OCI-LY1 (cell line): ENCODE data around the gene FKRP.

ENCODE experiments used
- H2AFZ ChIP-seq: fragments of 200-600 bp; sonication (generic), shearing (Covaris generic); 2 replicates; pipeline ENCODE4 v1.6.0; 2014; ENCODE audit warnings: antibody characterized with exemption, mild to moderate bottlenecking, low read length
- H3F3A ChIP-seq: fragments of 200-600 bp; sonication (generic), shearing (Covaris generic); 2 replicates; pipeline ENCODE4 v1.6.0; 2014; ENCODE audit warnings: mild to moderate bottlenecking, antibody characterized with exemption, low read length, moderate library complexity; ENCODE audit not compliant: insufficient read depth
- H3K27ac ChIP-seq: fragments of 200-600 bp; sonication (generic); 2 replicates; pipeline ENCODE4 v1.5.1; 2014; ENCODE audit warnings: low read length, mixed run types, mild to moderate bottlenecking, low read depth; ENCODE audit not compliant: poor library complexity, severe bottlenecking
- H3K27me3 ChIP-seq: fragments of 200-600 bp; sonication (generic); 2 replicates; pipeline ENCODE4 v1.6.0; 2014; ENCODE audit warnings: antibody characterized with exemption, mild to moderate bottlenecking, low read length, moderate library complexity; ENCODE audit not compliant: insufficient read depth
- H3K36me3 ChIP-seq: fragments of 200-600 bp; sonication (generic); 2 replicates; pipeline ENCODE4 v1.6.1; 2014; ENCODE audit warnings: mild to moderate bottlenecking, antibody characterized with exemption, low read length, moderate library complexity, mixed read lengths; ENCODE audit not compliant: insufficient read depth
- H3K4me1 ChIP-seq: fragments of 200-600 bp; sonication (generic); 2 replicates; pipeline ENCODE4 v1.5.1; 2014; ENCODE audit warnings: mild to moderate bottlenecking, low read length, moderate library complexity; ENCODE audit not compliant: insufficient read depth, severe bottlenecking
- H3K4me2 ChIP-seq: fragments of 200-600 bp; sonication (generic), shearing (Covaris generic); 2 replicates; pipeline ENCODE4 v1.6.1; 2014; ENCODE audit warnings: low read length
- H3K4me3 ChIP-seq: fragments of 200-600 bp; sonication (generic); 2 replicates; pipeline ENCODE4 v1.5.1; 2014; ENCODE audit warnings: low read length, low read depth, mild to moderate bottlenecking, mixed read lengths; ENCODE audit not compliant: poor library complexity, severe bottlenecking
- H3K79me2 ChIP-seq: fragments of 200-600 bp; shearing (Covaris generic); 2 replicates; pipeline ENCODE4 v1.6.1; 2016; ENCODE audit warnings: mixed run types, low read length, mixed read lengths; ENCODE audit not compliant: insufficient read depth
- H3K9ac ChIP-seq: fragments of 200-600 bp; sonication (generic), shearing (Covaris generic); 2 replicates; pipeline ENCODE4 v1.6.1; 2014; ENCODE audit warnings: mild to moderate bottlenecking, low read length, mixed read lengths
- H3K9me2 ChIP-seq: fragments of 200-600 bp; sonication (generic), shearing (Covaris generic); 2 replicates; pipeline ENCODE4 v1.6.1; 2014; ENCODE audit warnings: low read depth, mild to moderate bottlenecking, low read length, mixed read lengths
- H3K9me3 ChIP-seq: fragments of 200-600 bp; shearing (Covaris generic); 2 replicates; pipeline ENCODE4 v1.6.1; 2014; ENCODE audit warnings: low read length, mixed read lengths
- H4K20me1 ChIP-seq: fragments of 200-600 bp; sonication (generic), shearing (Covaris generic); 2 replicates; pipeline ENCODE4 v1.6.0; 2016; ENCODE audit warnings: mild to moderate bottlenecking, low read length; ENCODE audit not compliant: insufficient read depth
- EZH2 ChIP-seq: fragments of 200-600 bp; sonication (generic), shearing (Covaris generic); IDR thresholded peaks from 2 replicates; pipeline ENCODE4 v1.8.0; 2017; ENCODE audit warnings: borderline replicate concordance, mixed run types, mild to moderate bottlenecking, antibody characterized with exemption, low read length, moderate library complexity, mixed read lengths
- TF ChIP-seq, protein P1 (sequence below): fragments of 200-600 bp; sonication (generic), shearing (Covaris generic); IDR thresholded peaks from 2 replicates; pipeline ENCODE4 v1.5.1; 2017; ENCODE audit warnings: mild to moderate bottlenecking, antibody characterized with exemption, low read length, moderate library complexity, mixed read lengths

FKRP gene

DNA sequence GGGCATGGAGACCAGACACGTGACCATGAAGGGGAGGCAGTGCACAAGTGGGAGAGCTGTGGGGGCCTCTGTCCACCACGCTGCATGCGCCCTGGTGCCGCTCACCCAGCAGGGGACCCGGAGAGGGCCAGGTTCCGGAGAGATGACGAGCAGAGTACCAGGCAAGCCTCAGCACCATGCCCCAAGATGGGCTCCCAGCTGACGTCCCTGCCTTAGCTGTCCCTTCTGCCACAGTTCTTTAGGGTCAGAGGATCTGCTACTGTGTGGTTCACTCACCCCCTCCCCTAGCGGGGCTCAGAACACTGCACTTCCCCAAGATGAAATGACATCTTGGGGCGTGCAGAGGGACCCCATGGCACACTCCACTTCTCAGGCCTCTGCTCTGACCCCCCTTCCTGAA is 19.3 kb upstream of the FKRP start:
- no peaks in the 10 kb centered on the region for H3K9me2 ChIP-seq
- H3K27ac ChIP-seq = no peak overlapping the region
- no peaks in the 10 kb centered on the region for H4K20me1 ChIP-seq
- H3K4me2 ChIP-seq = no peak overlapping the region
- no peaks in the 10 kb centered on the region for H3K79me2 ChIP-seq
- H3F3A ChIP-seq = no peaks in the 10 kb centered on the region
- H3K9me3 ChIP-seq = no peaks in the 10 kb centered on the region
- no peak overlapping the region for H3K9ac ChIP-seq
- H3K4me1 ChIP-seq = peaks cover 17% of the 10 kb centered on the region
- H2AFZ ChIP-seq = no peak overlapping the region
- H3K4me3 ChIP-seq = no peak overlapping the region
- TF ChIP-seq, protein P1, sequence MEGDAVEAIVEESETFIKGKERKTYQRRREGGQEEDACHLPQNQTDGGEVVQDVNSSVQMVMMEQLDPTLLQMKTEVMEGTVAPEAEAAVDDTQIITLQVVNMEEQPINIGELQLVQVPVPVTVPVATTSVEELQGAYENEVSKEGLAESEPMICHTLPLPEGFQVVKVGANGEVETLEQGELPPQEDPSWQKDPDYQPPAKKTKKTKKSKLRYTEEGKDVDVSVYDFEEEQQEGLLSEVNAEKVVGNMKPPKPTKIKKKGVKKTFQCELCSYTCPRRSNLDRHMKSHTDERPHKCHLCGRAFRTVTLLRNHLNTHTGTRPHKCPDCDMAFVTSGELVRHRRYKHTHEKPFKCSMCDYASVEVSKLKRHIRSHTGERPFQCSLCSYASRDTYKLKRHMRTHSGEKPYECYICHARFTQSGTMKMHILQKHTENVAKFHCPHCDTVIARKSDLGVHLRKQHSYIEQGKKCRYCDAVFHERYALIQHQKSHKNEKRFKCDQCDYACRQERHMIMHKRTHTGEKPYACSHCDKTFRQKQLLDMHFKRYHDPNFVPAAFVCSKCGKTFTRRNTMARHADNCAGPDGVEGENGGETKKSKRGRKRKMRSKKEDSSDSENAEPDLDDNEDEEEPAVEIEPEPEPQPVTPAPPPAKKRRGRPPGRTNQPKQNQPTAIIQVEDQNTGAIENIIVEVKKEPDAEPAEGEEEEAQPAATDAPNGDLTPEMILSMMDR = no peak
- no peak for TF ChIP-seq EZH2
- H3K27me3 ChIP-seq = no peaks in the 10 kb centered on the region
- peaks cover 96% of the 10 kb centered on the region for H3K36me3 ChIP-seq

DNA sequence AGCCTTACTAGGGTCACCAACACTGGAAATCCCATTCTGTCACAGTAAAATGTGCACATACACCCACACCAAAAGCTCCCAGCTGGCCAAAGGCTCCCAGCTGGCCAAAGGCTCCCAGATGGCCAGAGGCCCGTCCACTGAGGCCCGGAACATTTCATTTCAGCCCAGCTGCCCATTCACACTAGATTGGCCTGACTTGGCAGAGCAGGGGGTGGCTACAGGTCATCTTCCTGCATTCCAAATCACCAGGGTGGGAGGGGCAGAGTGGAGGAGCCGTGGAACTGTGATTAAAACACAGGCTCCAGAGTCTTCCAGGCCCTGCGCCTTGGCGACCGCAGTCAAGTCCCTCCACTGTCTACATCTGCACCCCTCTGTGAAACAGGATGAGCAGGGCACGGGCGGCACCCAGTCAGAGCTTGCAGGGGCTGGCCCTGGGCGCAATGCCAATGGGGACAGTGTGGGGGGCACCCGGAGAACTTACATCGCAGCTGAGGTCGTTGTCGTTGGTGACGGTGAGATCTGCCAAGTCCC is 18.8 kb upstream of the FKRP start:
- Histone ChIP-seq H3K27ac (no peak overlapping the region), H3K9me3 (no peaks in the 10 kb centered on the region), H3F3A (no peaks in the 10 kb centered on the region), H3K4me2 (no peak overlapping the region), H3K36me3 (peaks cover 91% of the 10 kb centered on the region), H3K9me2 (no peaks in the 10 kb centered on the region), H2AFZ (no peak overlapping the region), H3K79me2 (no peaks in the 10 kb centered on the region), H4K20me1 (no peaks in the 10 kb centered on the region), H3K9ac (no peak overlapping the region), H3K27me3 (no peaks in the 10 kb centered on the region), H3K4me3 (no peak overlapping the region), H3K4me1 (peaks cover 16% of the 10 kb centered on the region)
- no peak for TF ChIP-seq EZH2
- TF ChIP-seq, protein P1 = no peak

DNA sequence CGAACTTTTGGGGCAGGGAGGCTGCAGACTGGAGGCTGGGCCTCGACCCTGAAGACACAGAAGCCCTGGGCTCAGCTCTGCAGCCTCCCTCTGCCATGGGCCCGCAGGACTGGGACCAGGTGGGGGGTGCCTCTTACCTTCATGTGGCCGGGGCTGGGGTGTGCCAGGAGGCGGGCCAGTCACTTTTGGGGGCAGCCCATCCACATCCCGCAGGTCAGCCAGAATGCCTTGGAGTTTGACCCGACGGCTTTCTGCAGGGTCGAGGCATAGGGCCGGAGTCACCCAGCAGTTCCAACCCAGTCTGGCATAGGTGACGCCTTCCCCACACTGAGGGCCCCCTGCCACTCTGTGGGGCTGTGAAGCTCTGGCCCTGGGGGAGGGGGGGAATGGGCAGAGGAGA is 18.1 kb upstream of the FKRP start:
- Histone ChIP-seq H3K4me1 (peaks cover 9% of the 10 kb centered on the region), H3K9me2 (no peaks in the 10 kb centered on the region), H2AFZ (no peak overlapping the region), H3K9ac (no peak overlapping the region), H3K27ac (no peak overlapping the region), H4K20me1 (no peaks in the 10 kb centered on the region), H3F3A (no peaks in the 10 kb centered on the region), H3K4me3 (no peak overlapping the region), H3K36me3 (peaks cover 93% of the 10 kb centered on the region), H3K9me3 (no peaks in the 10 kb centered on the region), H3K4me2 (no peak overlapping the region), H3K27me3 (no peaks in the 10 kb centered on the region), H3K79me2 (no peaks in the 10 kb centered on the region)
- TF ChIP-seq, protein P1 = no peak
- TF ChIP-seq EZH2 = no peak
